Natural killer cell (primary cell): ENCODE results near the gene SLC36A2. TPM values are rescaled to one million over a fixed set of nuclear protein-coding genes. Genes with fewer than 3 reads are reported as not detected.

Experiments used
- ATAC-seq, 3 donors: fragments of 150-1000 bp in 2 of 3; fragments of 200-7000 bp in 1 of 3; cut with Tn5 transposase; 1 replicate in 1 of 3; 2 replicates in 2 of 3; pipeline ENCODE4 v1.10.0; 2021; ENCODE audit warnings: mild to moderate bottlenecking in 2 of 3, moderate library complexity in 2 of 3
- DNase-seq, 2 donors: peaks; one replicate each; pipeline versions ENCODE4 v3.0.0 to v3.0.0-alpha.2; 2013 to 2021; ENCODE audit warnings: mixed read lengths in 1 of 2
- H3K27ac ChIP-seq: one replicate; pipeline ENCODE4 v1.5.1; 2013; ENCODE audit warnings: mild to moderate bottlenecking, low read length
- H3K27me3 ChIP-seq: one replicate; pipeline ENCODE4 v1.6.1; 2013; ENCODE audit warnings: low read length; ENCODE audit not compliant: control insufficient read depth, insufficient read depth
- H3K36me3 ChIP-seq: one replicate; pipeline ENCODE4 v1.6.1; 2013; ENCODE audit warnings: low read length; ENCODE audit not compliant: control insufficient read depth, insufficient read depth
- H3K4me1 ChIP-seq: one replicate; pipeline ENCODE4 v1.6.1; 2013; ENCODE audit warnings: low read length; ENCODE audit not compliant: control insufficient read depth, insufficient read depth
- H3K4me3 ChIP-seq: one replicate; pipeline ENCODE4 v1.5.1; 2013; ENCODE audit warnings: low read length
- H3K9me3 ChIP-seq: one replicate; pipeline ENCODE4 v1.6.1; 2013; ENCODE audit warnings: low read length; ENCODE audit not compliant: control insufficient read depth, insufficient read depth
- H3K27ac Mint-ChIP-seq, 2 donors: one replicate each; pipeline ENCODE4 v1.8.0; 2022; ENCODE audit warnings: mild to moderate bottlenecking in 2 of 2, mixed read lengths in 2 of 2, moderate library complexity in 1 of 2
- H3K27me3 Mint-ChIP-seq, 2 donors: one replicate each; pipeline ENCODE4 v1.8.0; 2022; ENCODE audit warnings: low read depth in 2 of 2, mixed read lengths in 2 of 2
- H3K36me3 Mint-ChIP-seq: one replicate; pipeline ENCODE4 v1.8.0; 2022; ENCODE audit warnings: mixed read lengths
- H3K4me1 Mint-ChIP-seq, 2 donors: one replicate each; pipeline ENCODE4 v1.8.0; 2022; ENCODE audit warnings: mixed read lengths in 2 of 2
- H3K4me3 Mint-ChIP-seq: one replicate; pipeline ENCODE4 v1.8.0; 2022; ENCODE audit warnings: mild to moderate bottlenecking, moderate library complexity, mixed read lengths
- H3K9me3 Mint-ChIP-seq, 2 donors: one replicate each; pipeline ENCODE4 v1.8.0; 2022; ENCODE audit warnings: mixed read lengths in 2 of 2
- WGBS: methylation state at CpG from one replicate; pipeline ENCODE4 v1.1.7; 2013; ENCODE audit warnings: missing lambda C conversion rate; ENCODE audit not compliant: insufficient coverage; 5-methylcytosine and 5-hydroxymethylcytosine counted together
- intact Hi-C: fragments of 100-400 bp; cut with micrococcal nuclease; formaldehyde crosslinking; loops from one replicate; pipeline ENCODE4 v1.14.2; 2022
- total RNA-seq, 4 donors: library from RNA; stranded (reverse); fragments of 120-200 nt in 1 of 4; gene quantifications; one replicate each; pipeline versions ENCODE4 v1.2.3 to v1.2.4, GENCODE V29; 2013 to 2022
- TF ChIP-seq, protein P1 (sequence below): fragments of 200-600 bp; IDR thresholded peaks from one replicate; pipeline ENCODE4 v1.8.0; 2022; ENCODE audit warnings: antibody characterized with exemption

SLC36A2 gene
- total RNA-seq, 3 donors from 2014 or later (not counting 1 experiment from before 2014, with no cell fraction given), result not detected

GRCh38 chr5:151363673-151364072 is 16.3 kb upstream of the SLC36A2 start:
- Histone ChIP-seq H3K9me3 (peaks cover 23% of the 10 kb centered on the region), H3K4me1 (no peaks in the 10 kb centered on the region), H3K4me3 (no peak overlapping the region), H3K27me3 (no peaks in the 10 kb centered on the region), H3K27ac (no peak overlapping the region), H3K36me3 (no peaks in the 10 kb centered on the region)
- TF ChIP-seq, protein P1, sequence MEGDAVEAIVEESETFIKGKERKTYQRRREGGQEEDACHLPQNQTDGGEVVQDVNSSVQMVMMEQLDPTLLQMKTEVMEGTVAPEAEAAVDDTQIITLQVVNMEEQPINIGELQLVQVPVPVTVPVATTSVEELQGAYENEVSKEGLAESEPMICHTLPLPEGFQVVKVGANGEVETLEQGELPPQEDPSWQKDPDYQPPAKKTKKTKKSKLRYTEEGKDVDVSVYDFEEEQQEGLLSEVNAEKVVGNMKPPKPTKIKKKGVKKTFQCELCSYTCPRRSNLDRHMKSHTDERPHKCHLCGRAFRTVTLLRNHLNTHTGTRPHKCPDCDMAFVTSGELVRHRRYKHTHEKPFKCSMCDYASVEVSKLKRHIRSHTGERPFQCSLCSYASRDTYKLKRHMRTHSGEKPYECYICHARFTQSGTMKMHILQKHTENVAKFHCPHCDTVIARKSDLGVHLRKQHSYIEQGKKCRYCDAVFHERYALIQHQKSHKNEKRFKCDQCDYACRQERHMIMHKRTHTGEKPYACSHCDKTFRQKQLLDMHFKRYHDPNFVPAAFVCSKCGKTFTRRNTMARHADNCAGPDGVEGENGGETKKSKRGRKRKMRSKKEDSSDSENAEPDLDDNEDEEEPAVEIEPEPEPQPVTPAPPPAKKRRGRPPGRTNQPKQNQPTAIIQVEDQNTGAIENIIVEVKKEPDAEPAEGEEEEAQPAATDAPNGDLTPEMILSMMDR, result no peak
- H3K27ac Mint-ChIP-seq, result no peak overlapping the region
- intact Hi-C loops, result no loop called here
- H3K27me3 Mint-ChIP-seq, result peaks cover 10 to 34% of the 10 kb centered on the region in 2 donors
- no peak overlapping the region for H3K4me3 Mint-ChIP-seq
- ATAC-seq (no peak), DNase-seq (no peak)
- no peaks in the 10 kb centered on the region for H3K4me1 Mint-ChIP-seq
- peaks cover 29% of the 10 kb centered on the region for H3K36me3 Mint-ChIP-seq
- H3K9me3 Mint-ChIP-seq, result peaks cover 8 to 21% of the 10 kb centered on the region in 2 donors

GRCh38 chr5:151362970-151363369 is 15.6 kb upstream of the SLC36A2 start:
- no peak overlapping the region for H3K27ac ChIP-seq
- peaks cover 8 to 21% of the 10 kb centered on the region in 2 donors for H3K9me3 Mint-ChIP-seq
- ATAC-seq (no peak), DNase-seq (no peak)
- H3K27me3 Mint-ChIP-seq, result peaks cover 10 to 34% of the 10 kb centered on the region in 2 donors
- no peak overlapping the region for H3K27ac Mint-ChIP-seq
- H3K4me3 Mint-ChIP-seq, result no peak overlapping the region
- H3K27me3 ChIP-seq, result no peaks in the 10 kb centered on the region
- no peaks in the 10 kb centered on the region for H3K36me3 ChIP-seq
- WGBS, result 79% methylated on average over 3 of the region's 3 CpGs
- peaks cover 29% of the 10 kb centered on the region for H3K36me3 Mint-ChIP-seq
- H3K4me3 ChIP-seq, result no peak overlapping the region
- no peaks in the 10 kb centered on the region for H3K4me1 Mint-ChIP-seq
- H3K4me1 ChIP-seq, result no peaks in the 10 kb centered on the region
- H3K9me3 ChIP-seq, result peaks cover 21% of the 10 kb centered on the region
- TF ChIP-seq, protein P1, result no peak
- intact Hi-C loops, result no loop called here

DNA sequence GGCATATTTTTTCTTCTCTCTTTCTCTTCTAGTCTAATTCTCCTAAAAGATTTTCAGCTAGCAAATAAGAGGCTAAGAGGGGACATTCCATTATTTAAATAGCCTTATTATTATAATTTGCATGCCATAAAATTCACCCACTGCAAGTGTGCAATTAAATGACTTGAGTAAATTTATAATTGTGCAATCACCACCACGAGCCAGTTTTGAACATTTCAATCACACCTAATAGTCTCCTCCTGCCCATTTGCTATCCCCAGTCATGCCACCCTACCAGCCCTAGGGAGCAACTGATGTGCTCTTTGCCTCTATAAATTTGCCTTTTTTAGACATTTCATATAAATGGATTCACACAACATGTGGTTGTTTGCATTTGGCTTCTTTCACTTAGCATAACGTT is 12.0 kb upstream of the SLC36A2 start:
- WGBS, result 77% methylated on average over 2 of the region's 2 CpGs
- no peaks in the 10 kb centered on the region for H3K36me3 ChIP-seq
- H3K4me3 ChIP-seq, result no peak overlapping the region
- Mint-ChIP-seq H3K27ac (no peak overlapping the region), H3K4me1 (no peaks in the 10 kb centered on the region), H3K4me3 (no peak overlapping the region), H3K27me3 (peaks cover 18 to 34% of the 10 kb centered on the region in 2 donors), H3K9me3 (peaks cover 2 to 9% of the 10 kb centered on the region in 2 donors), H3K36me3 (peaks cover 16% of the 10 kb centered on the region)
- peaks cover 4% of the 10 kb centered on the region for H3K9me3 ChIP-seq
- intact Hi-C loops, result no loop called here
- ATAC-seq, result no peak
- no peaks in the 10 kb centered on the region for H3K27me3 ChIP-seq
- TF ChIP-seq, protein P1, result no peak
- no peak overlapping the region for H3K27ac ChIP-seq
- H3K4me1 ChIP-seq, result no peaks in the 10 kb centered on the region
- no peak for DNase-seq

GRCh38 chr5:151357792-151358191 is 10.4 kb upstream of the SLC36A2 start:
- ATAC-seq, result no peak
- H3K9me3 Mint-ChIP-seq, result peaks cover 2 to 6% of the 10 kb centered on the region in 2 donors
- intact Hi-C loops, result no loop called here
- H3K27me3 ChIP-seq, result no peaks in the 10 kb centered on the region
- H3K4me3 Mint-ChIP-seq, result no peak overlapping the region
- no peak overlapping the region for H3K27ac ChIP-seq
- TF ChIP-seq, protein P1, result no peak
- H3K9me3 ChIP-seq, result peaks cover 4% of the 10 kb centered on the region
- H3K36me3 Mint-ChIP-seq, result peaks cover 11% of the 10 kb centered on the region
- H3K27me3 Mint-ChIP-seq, result peaks cover 15 to 26% of the 10 kb centered on the region in 2 donors
- no peaks in the 10 kb centered on the region for H3K4me1 ChIP-seq
- H3K4me3 ChIP-seq, result no peak overlapping the region
- DNase-seq, result no peak
- WGBS, result 71% methylated on average over 2 of the region's 2 CpGs
- no peak overlapping the region for H3K27ac Mint-ChIP-seq
- no peaks in the 10 kb centered on the region for H3K36me3 ChIP-seq
- no peaks in the 10 kb centered on the region for H3K4me1 Mint-ChIP-seq
